Measurements from ENCODE around the gene AIFM2.

AIFM2 gene

GRCh38 chr10:70139997-70140250, 7.3 kb upstream of the AIFM2 start:
- TF ChIP-seq POLR2AphosphoS5 (IDR thresholded peaks at IDR 0.05; ENCODE audit: low read depth, low read length) (no peak), TAF1 (IDR thresholded peaks at IDR 0.05; ENCODE audit: borderline replicate concordance, insufficient read depth, low read length) (no peak), FOXP2 (optimal IDR thresholded peaks at IDR 0.05; ENCODE audit: borderline replicate concordance, extremely low read depth, extremely low read length, insufficient read depth) (no peak), SIN3A (IDR thresholded peaks at IDR 0.05; ENCODE audit: borderline replicate concordance, insufficient read depth, low read length) (no peak), REST (IDR thresholded peaks at IDR 0.05; ENCODE audit: insufficient read depth in 1 of 2, low read depth in 2 of 2, low read length in 2 of 2) (no peak)

- no peak for TF ChIP-seq SIN3A (IDR thresholded peaks at IDR 0.05; ENCODE audit: borderline replicate concordance, insufficient read depth, low read length)
- TF ChIP-seq REST (IDR thresholded peaks at IDR 0.05; ENCODE audit: insufficient read depth in 1 of 2, low read depth in 2 of 2, low read length in 2 of 2): no peak
- no peak for TF ChIP-seq FOXP2 (optimal IDR thresholded peaks at IDR 0.05; ENCODE audit: borderline replicate concordance, extremely low read depth, extremely low read length, insufficient read depth)
- TF ChIP-seq POLR2AphosphoS5 (IDR thresholded peaks at IDR 0.05; ENCODE audit: low read depth, low read length): no peak
- TF ChIP-seq TAF1 (IDR thresholded peaks at IDR 0.05; ENCODE audit: borderline replicate concordance, insufficient read depth, low read length): no peak
Observed at GRCh38 chr10:70139151-70139996, 6.7 kb upstream of the AIFM2 start.

GRCh38 chr10:70137927-70138883, 5.6 kb upstream of the AIFM2 start:
- no peak for TF ChIP-seq TAF1 (IDR thresholded peaks at IDR 0.05; ENCODE audit: borderline replicate concordance, insufficient read depth, low read length)
- no peak for TF ChIP-seq SIN3A (IDR thresholded peaks at IDR 0.05; ENCODE audit: borderline replicate concordance, insufficient read depth, low read length)
- no peak for TF ChIP-seq REST (IDR thresholded peaks at IDR 0.05; ENCODE audit: insufficient read depth in 1 of 2, low read depth in 2 of 2, low read length in 2 of 2)
- TF ChIP-seq FOXP2 (optimal IDR thresholded peaks at IDR 0.05; ENCODE audit: borderline replicate concordance, extremely low read depth, extremely low read length, insufficient read depth): no peak
- no peak for TF ChIP-seq POLR2AphosphoS5 (IDR thresholded peaks at IDR 0.05; ENCODE audit: low read depth, low read length)

GRCh38 chr10:70137135-70137534, 4.5 kb upstream of the AIFM2 start:
- TF ChIP-seq POLR2AphosphoS5 (IDR thresholded peaks at IDR 0.05; ENCODE audit: low read depth, low read length) (no peak), REST (IDR thresholded peaks at IDR 0.05; ENCODE audit: insufficient read depth in 1 of 2, low read depth in 2 of 2, low read length in 2 of 2) (no peak), SIN3A (IDR thresholded peaks at IDR 0.05; ENCODE audit: borderline replicate concordance, insufficient read depth, low read length) (no peak), TAF1 (IDR thresholded peaks at IDR 0.05; ENCODE audit: borderline replicate concordance, insufficient read depth, low read length) (no peak), FOXP2 (optimal IDR thresholded peaks at IDR 0.05; ENCODE audit: borderline replicate concordance, extremely low read depth, extremely low read length, insufficient read depth) (no peak)

All from PFSK-1 (cell line).